Measurements from ENCODE around the gene PRKD2. TPM values are rescaled to one million over a fixed set of nuclear protein-coding genes. Genes with fewer than 3 reads are reported as not detected.

PRKD2 gene
- total RNA-seq, 4 donors from 2014 or later = 11.8 to 41.3 (median 19.5) TPM

- no peak for DNase-seq (ENCODE audit: low spot score)
- TF ChIP-seq CTCF (IDR thresholded peaks at IDR 0.05) = no peak
- ATAC-seq (ENCODE audit: low FRiP score) = no peak
These were observed 8.3 kb upstream of the PRKD2 start for GRCh38 chr19:46725036-46725820.

GRCh38 chr19:46724468-46724867 lies 7.6 kb upstream of the PRKD2 start:
- DNase-seq (ENCODE audit: low spot score) (no peak), ATAC-seq (ENCODE audit: low FRiP score) (no peak)
- TF ChIP-seq CTCF (IDR thresholded peaks at IDR 0.05) = no peak

- ATAC-seq (ENCODE audit: low FRiP score) = no peak
- no peak for TF ChIP-seq CTCF (IDR thresholded peaks at IDR 0.05)
- no peak for DNase-seq (ENCODE audit: low spot score)
These were observed 6.6 kb upstream of the PRKD2 start for GRCh38 chr19:46723471-46723870.

GRCh38 chr19:46723023-46723461 lies 6.1 kb upstream of the PRKD2 start:
- TF ChIP-seq CTCF (IDR thresholded peaks at IDR 0.05) = no peak
- no peak for ATAC-seq (ENCODE audit: low FRiP score)
- no peak for DNase-seq (ENCODE audit: low spot score)

GRCh38 chr19:46722421-46723022 lies 5.6 kb upstream of the PRKD2 start:
- no peak for TF ChIP-seq CTCF (IDR thresholded peaks at IDR 0.05)
- ATAC-seq (ENCODE audit: low FRiP score) = no peak
- no peak for DNase-seq (ENCODE audit: low spot score)

GRCh38 chr19:46722004-46722380 lies 5.1 kb upstream of the PRKD2 start:
- no peak for TF ChIP-seq CTCF (IDR thresholded peaks at IDR 0.05)
- DNase-seq (ENCODE audit: low spot score) (no peak), ATAC-seq (ENCODE audit: low FRiP score) (no peak)

Measured in omental fat pad (tissue), 4 donors.